SK-N-MC (cell line): ENCODE measurements around the gene CCL21.

Experiments used
- EZH2 ChIP-seq: fragments of 200-600 bp; sonication (generic); IDR thresholded peaks from one replicate; pipeline ENCODE4 v1.6.1; 2017; ENCODE audit warnings: antibody characterized with exemption
- FOXP2 ChIP-seq: optimal IDR thresholded peaks from 2 replicates; pipeline ENCODE3; 2011; ENCODE audit warnings: mild to moderate bottlenecking, moderate library complexity; ENCODE audit not compliant: insufficient read depth; ENCODE audit errors: extremely low read length, control extremely low read depth
- POLR2AphosphoS5 ChIP-seq: IDR thresholded peaks from 2 replicates; pipeline ENCODE4 v1.6.1; 2012; ENCODE audit warnings: mild to moderate bottlenecking, low read depth, low read length, borderline replicate concordance

- TF ChIP-seq POLR2AphosphoS5 (no peak), EZH2 (no peak), FOXP2 (no peak)
Observed at GRCh38 chr9:34690983-34691935, 18.7 kb downstream of the CCL21 start, which contains the start of gene CCL19.
